ELF-1 (cell line): ENCODE results near the gene PRKCB.
"Not testable (repeated sequence)": the region's sequence is repeated elsewhere in the genome, so short reads cannot be mapped to it uniquely, and the experiment has no call there.

Experiments
- DNase-seq: peaks from one replicate; pipeline ENCODE4 v3.0.0-alpha.2; 2016; ENCODE audit warnings: low read depth, low spot score

The PRKCB gene

GRCh38 chr16:24085666-24086065, 249.9 kb downstream of the PRKCB start:
- peak; percentile 47 for DNase-seq

DNA sequence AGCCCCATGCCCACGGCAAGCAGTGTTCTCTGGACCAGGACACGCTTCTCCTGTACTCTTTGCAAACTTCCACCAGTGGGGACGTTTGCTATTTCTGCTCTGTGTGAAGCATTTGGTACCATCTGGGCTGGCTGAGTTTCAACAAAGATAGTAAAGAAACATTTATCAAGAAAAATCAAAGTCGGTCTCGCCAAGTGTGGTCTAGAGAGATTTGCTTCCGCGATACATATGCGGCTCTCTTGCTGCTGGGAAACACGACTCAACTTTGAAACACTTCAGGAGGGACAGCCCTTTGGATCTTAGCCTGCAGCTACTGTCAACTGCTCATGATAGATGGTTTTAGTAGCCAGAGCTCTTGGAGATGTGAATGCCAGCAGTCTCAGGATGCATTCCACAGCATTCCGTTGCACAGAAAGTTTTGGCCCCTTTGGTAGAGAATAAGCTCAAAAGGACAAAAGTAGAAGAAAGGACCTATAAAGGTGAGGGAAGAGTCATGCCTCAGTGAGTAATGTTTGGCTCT, 252.2 kb downstream of the PRKCB start:
- DNase-seq, result peak; percentile 91

DNA sequence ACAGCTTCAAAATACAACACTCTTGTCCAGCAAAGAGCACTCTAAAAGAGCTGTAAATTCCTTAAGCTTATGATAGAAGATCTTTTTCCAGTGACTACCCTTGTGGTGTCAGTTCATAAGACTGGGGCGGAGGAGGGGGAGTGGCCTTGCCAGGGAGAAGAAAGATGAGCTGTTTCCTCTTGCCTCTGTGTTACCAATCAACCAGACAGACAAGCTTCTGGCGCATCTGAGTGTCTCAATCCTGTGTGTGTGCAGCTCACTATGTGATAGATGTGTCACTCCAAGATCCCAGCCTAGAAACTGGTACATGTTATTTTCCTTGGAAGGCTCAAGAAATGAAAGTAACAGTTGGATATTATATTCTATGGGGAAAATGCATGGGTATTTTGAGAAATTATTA, 253.0 kb downstream of the PRKCB start:
- DNase-seq, result peak; percentile 50

DNA sequence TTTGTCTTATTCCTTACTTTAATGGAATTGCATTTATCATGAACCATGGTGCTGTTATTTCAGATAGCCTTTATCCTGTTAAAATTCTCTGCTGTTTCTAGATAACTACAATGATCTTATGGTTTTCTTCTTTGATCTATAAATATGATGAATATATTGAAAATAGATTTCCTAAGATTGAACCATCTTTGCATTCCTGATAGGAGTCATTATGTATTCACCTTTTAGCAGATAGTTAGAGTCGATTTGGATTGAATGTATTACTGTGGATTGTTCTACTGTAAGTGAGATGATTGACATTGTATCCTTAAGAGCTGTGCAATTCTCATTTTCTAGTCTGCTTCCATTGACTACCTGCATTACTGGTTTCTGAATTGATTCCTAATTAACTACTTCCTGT, 255.3 kb downstream of the PRKCB start:
- no peak for DNase-seq

DNA sequence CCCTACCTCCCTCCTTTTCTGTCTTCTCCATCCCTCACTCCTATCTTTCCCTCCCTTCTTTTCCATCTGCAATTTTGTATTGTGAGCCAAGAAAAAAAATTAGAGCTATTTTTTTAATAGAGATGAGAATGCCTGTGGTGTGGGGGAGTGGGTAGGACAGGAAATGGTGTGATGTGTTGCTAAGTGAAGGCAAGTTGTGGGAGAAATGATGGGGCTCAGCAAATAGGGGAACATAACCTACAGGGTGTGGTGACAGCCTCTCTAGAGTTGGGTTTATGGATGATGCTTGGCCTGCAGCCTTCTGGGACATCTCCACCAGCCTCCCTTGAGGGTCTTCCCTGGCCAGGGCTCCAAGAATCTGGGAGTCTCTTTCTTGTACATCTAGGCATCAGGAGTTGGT, 257.3 kb downstream of the PRKCB start:
- no peak for DNase-seq

DNA sequence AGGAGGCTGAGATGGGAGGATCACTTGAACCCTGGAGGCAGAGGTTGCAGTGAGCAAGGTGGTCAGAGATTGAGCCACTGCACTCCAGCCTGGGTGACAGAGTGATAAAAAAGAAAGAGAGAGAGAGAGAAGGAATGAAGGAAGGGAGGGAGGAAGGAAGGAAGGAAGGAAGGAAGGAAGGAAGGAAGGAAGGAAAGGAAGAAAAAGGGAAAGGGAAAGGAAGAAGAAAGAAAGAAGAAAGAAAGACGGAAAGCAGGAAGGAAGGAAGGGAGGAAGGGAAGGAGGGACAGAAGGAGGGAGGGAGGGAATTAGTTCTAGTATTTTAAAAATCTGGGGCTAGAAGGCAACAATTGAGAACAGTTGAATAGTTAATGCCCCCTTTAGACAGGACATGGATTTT, 258.9 kb downstream of the PRKCB start:
- no peak for DNase-seq

- no peak for DNase-seq
Observed at GRCh38 chr16:24098896-24099295, 263.1 kb downstream of the PRKCB start.

DNA sequence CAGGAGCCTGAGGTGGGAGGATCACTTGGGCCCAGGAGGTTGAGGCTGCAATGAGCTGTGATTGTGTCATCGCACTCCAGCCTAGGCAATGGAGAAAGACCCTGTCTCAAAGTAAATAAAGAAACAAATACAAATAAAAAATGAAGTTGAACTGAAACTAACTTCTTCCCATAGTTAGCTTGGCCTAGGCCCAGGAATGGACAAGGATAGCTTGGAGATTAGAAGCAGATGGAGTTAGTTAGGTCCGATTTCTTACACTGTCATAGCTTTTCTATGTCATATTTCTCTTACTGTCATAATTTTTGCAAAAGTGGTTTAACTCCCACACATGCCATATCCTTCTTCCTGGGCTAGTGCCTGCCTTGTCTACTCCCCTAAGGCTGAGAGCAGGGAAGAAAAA, 265.6 kb downstream of the PRKCB start:
- no peak for DNase-seq

DNA sequence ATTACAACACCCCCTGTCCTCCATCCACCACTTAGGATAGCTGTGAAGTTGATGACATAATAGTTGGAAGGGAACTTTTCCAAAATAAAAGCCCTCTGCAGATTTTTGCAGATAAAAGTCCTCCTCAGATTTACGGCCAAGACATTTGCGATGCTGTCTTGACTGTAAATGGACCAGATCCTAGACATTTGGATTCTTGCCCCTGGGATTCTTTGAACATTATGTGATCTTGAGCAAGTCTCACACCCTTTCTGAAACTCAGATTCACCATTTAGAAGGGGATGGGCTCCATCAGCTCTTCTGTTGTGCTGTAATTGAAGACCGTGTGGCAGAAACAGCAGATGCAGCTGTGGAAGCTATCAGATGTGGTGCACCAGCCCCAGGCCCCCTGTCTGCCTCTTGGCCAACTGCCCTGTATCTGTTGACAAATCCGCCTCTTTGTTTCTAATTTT, 266.5 kb downstream of the PRKCB start:
- peak; percentile 29 for DNase-seq

- DNase-seq, result not testable (repeated sequence)
Observed at GRCh38 chr16:24105471-24105870, 269.7 kb downstream of the PRKCB start.

DNA sequence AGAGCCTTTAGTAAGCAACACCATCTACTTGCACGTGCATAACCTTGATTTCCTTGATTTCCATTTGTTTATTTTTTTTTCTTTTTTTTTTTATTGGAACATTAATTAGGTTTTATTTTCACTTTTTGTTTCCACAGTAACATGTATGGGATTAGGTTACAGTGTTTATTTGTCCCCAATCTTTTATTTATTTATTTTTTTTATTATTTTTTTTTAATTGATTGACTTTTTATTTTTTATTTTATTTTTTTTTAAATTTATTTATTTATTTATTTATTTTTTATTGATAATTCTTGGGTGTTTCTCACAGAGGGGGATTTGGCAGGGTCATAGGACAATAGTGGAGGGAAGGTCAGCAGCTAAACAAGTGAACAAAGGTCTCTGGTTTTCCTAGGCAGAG, 272.3 kb downstream of the PRKCB start:
- not testable (repeated sequence) for DNase-seq

DNA sequence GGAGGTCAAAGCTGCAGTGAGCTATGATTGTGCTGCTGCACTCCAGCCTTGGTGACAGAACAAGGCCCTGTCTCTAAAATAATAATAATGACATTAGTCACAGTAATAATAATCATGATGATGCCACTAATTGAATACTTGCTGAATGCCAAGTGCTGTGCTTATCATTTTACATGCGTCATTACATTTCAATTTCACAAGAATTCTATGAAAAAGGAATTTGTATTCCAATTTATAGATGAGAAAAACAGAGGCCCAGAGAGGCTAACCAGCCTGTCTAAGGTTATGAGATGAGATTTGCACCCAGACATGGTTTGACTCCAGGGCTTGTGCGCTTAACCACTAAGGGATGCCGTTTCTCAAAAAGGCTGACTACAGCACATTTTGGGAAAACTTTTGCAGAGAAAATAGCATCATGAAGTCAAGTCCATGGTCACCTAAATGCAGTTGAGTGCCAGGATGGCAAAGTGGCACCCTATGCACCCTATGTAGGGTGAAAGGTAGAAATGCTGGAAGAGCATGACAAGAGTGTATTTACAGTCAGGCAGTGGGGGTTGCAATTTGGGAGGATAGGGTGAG, 276.0 kb downstream of the PRKCB start:
- DNase-seq, result no peak

- no peak for DNase-seq
Observed at GRCh38 chr16:24113115-24113745, 277.4 kb downstream of the PRKCB start.

- DNase-seq, result no peak
Observed at GRCh38 chr16:24114876-24115275, 279.1 kb downstream of the PRKCB start.

- no peak for DNase-seq
Observed at GRCh38 chr16:24116046-24116776, 280.4 kb downstream of the PRKCB start.

DNA sequence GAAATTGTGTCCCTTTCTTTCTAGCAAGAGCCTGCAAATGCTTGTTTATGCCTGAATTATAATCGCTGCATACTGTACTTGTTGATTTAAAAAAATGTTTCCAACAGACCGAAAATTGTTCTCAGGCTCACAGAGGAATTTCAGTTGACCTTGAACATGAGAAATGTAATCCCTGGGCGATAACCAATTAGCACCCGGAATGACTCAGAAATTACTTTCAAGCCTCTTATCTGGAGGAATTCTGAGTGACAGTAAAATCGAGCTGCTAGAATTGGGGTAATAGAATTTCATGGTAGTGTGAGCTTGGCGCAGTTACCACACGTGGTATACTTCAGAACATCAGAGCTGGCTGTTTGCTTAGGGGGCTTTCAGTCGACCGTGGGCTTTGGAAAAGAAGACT, 281.2 kb downstream of the PRKCB start:
- no peak for DNase-seq

DNA sequence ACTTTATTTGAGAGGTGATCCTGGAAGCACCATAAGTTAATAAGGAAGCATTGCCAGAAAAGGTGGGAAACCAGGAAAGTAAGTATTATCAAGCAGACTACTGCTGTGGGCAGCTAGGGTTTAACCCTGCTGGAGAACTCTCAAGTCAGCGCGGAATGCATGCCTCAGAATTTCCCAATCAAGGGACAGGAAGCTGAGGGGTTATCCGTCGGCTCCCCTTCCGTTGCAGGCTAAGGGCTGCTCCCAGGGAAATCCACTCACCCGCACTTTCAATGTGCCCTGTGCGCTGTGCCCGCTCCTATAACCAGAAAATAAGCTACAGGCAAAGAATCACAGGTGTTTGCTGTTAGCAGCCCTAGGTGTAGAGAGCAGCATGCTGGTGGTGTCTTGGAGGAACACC, 281.9 kb downstream of the PRKCB start:
- DNase-seq, result no peak

- no peak for DNase-seq
Observed at GRCh38 chr16:24118126-24118821, 282.5 kb downstream of the PRKCB start.

- DNase-seq, result no peak
Observed at GRCh38 chr16:24119807-24120206, 284.0 kb downstream of the PRKCB start.

DNA sequence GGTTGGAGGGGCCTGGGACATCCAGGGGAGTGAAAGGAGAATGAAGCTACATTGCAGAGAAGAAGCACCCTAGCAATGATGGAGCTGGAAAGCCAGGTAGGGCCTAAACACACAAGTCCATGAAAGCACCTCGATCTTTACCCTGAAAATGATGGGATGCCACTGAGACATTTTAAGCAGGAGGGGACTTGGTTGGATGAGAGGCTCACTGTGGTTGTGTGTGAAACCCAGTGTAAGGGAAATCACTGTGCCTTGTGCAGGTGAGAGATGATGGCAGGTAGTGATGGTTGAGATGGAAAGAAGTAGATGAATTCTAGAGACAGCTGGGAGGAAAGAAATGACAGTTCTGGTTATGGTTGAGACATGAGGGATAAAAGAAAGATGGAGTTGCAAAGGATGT, 287.5 kb downstream of the PRKCB start:
- no peak for DNase-seq

DNA sequence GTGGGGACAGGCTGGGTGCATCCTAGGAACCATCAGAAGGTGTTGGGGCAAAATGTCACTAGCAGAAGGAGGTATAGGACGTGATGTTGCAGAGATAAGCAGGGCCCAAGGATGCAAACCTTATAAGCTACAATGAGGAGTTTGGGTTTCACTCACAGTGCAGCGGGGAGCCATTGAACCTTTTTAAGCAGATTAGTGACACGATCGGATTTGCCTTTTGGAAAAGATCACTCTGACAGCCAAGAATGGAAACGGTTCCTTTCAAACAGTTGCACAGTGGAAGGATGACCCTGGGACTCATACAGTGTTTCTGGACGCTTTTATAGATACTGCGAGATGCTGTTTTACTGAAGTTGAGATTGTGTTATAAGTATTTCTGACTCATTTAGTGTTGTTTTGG, 288.5 kb downstream of the PRKCB start:
- DNase-seq, result no peak

DNA sequence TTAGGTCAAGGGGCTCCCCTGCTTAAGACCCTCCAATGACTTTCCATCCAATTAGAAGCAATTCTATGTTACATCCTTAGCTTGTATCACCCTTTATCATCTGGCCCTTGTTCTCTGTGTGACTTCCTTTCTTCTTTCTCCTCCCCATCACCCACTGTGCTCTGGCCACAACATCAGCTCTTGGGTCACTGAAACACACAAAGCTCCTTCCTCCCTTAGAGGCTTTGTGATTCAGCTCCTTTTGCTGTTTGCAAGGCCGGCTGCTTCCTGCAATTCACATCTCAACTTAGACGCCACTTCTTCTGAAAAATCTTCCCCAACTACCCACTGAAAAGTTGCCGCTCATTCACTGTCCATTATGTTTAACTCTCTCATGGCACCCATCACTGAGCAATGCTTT, 289.4 kb downstream of the PRKCB start:
- no peak for DNase-seq
